Hair follicular keratinocyte (primary cell): ENCODE results near the gene MORC1. TPM values are rescaled to one million over a fixed set of nuclear protein-coding genes. Genes with fewer than 3 reads are reported as not detected.

Experiments used
- total RNA-seq: library from RNA; depleted of rRNA; stranded (reverse); fragments of >200 nt; gene quantifications from 2 replicates; pipeline ENCODE4 v1.2.3, GENCODE V29; 2015

Gene MORC1
- total RNA-seq: not detected in 2 replicates

GRCh38 chr3:109117939-109118338 lies at the start of gene MORC1:
Gene MORC1 (minus strand): TSS chr3:109118134. CDS start chr3:109118059, 75 bp downstream.

GRCh38 chr3:109136523-109136922 lies 18.6 kb upstream of the MORC1 start, which contains the start of gene C3orf85:
Gene C3orf85 (plus strand): TSS chr3:109136719. CDS start chr3:109136848, 129 bp downstream.

GRCh38 chr3:108953700-108954099 lies 164.2 kb downstream of the MORC1 start, which contains the start of gene GUCA1C:
Gene GUCA1C (minus strand): TSS chr3:108953879. CDS start chr3:108953762, 117 bp downstream.

Other genes starting within 250 kb of the MORC1 start
- not detected in 2 replicates for gene GUCA1C, start 164.3 kb downstream of the MORC1 start, total RNA-seq
- not detected in 2 replicates for gene C3orf85, start 18.6 kb upstream of the MORC1 start, total RNA-seq
- gene DPPA2, start 198.4 kb upstream of the MORC1 start, total RNA-seq: not detected in 2 replicates
- gene DPPA4, start 219.4 kb upstream of the MORC1 start, total RNA-seq: not detected in 2 replicates